Measurements from ENCODE around the gene DPF1. TPM values are rescaled to one million over a fixed set of nuclear protein-coding genes. Genes with fewer than 3 reads are reported as not detected.

Gene DPF1
- total and polyA plus RNA-seq, 4 donors = 0.72 to 2.1 (median 1.3) TPM; not detected in 1

GRCh38 chr19:38202504-38202903, 21.5 kb downstream of the DPF1 start:
- no peaks in the 10 kb centered on the region for H3K36me3 ChIP-seq (ENCODE audit: control insufficient read depth in 1 of 2, insufficient read depth in 2 of 2, low read length in 1 of 2)
- H3K4me3 ChIP-seq (ENCODE audit: low read length in 2 of 2) = no peak overlapping the region
- DNase-seq = no peak
- no peaks in the 10 kb centered on the region for H3K9me3 ChIP-seq (ENCODE audit: control insufficient read depth, low read length)
- WGBS, 2 donors = 91 to 94% methylated on average over 14 of the region's 14 CpGs
- intact Hi-C loops (cut with DNase I) = no loop called here
- no peaks in the 10 kb centered on the region for H3K27me3 ChIP-seq (ENCODE audit: control insufficient read depth in 1 of 2, insufficient read depth in 2 of 2, low read length in 1 of 2)
- no peak overlapping the region for H3K27ac ChIP-seq (ENCODE audit: low read depth in 1 of 2, low read length in 2 of 2)
- ATAC-seq (ENCODE audit: low FRiP score) = no peak
- no peaks in the 10 kb centered on the region for H3K4me1 ChIP-seq (ENCODE audit: control insufficient read depth in 1 of 2, insufficient read depth in 2 of 2, low read length in 2 of 2)

GRCh38 chr19:38201731-38202130, 22.3 kb downstream of the DPF1 start:
- no peaks in the 10 kb centered on the region for H3K9me3 ChIP-seq (ENCODE audit: control insufficient read depth, low read length)
- intact Hi-C loops (cut with DNase I) = no loop called here
- H3K36me3 ChIP-seq (ENCODE audit: control insufficient read depth in 1 of 2, insufficient read depth in 2 of 2, low read length in 1 of 2) = no peaks in the 10 kb centered on the region
- ATAC-seq (ENCODE audit: low FRiP score) (no peak), DNase-seq (no peak)
- H3K27me3 ChIP-seq (ENCODE audit: control insufficient read depth in 1 of 2, insufficient read depth in 2 of 2, low read length in 1 of 2) = no peaks in the 10 kb centered on the region
- H3K4me3 ChIP-seq (ENCODE audit: low read length in 2 of 2) = no peak overlapping the region
- H3K27ac ChIP-seq (ENCODE audit: low read depth in 1 of 2, low read length in 2 of 2) = no peak overlapping the region
- 89 to 91% methylated on average over 14 to 15 of the region's 15 CpGs for WGBS, 2 donors
- no peaks in the 10 kb centered on the region for H3K4me1 ChIP-seq (ENCODE audit: control insufficient read depth in 1 of 2, insufficient read depth in 2 of 2, low read length in 2 of 2)

- ATAC-seq (ENCODE audit: low FRiP score) (no peak), DNase-seq (no peak)
- Histone ChIP-seq H3K4me1 (ENCODE audit: control insufficient read depth in 1 of 2, insufficient read depth in 2 of 2, low read length in 2 of 2) (no peaks in the 10 kb centered on the region), H3K36me3 (ENCODE audit: control insufficient read depth in 1 of 2, insufficient read depth in 2 of 2, low read length in 1 of 2) (no peaks in the 10 kb centered on the region), H3K27me3 (ENCODE audit: control insufficient read depth in 1 of 2, insufficient read depth in 2 of 2, low read length in 1 of 2) (no peaks in the 10 kb centered on the region), H3K9me3 (ENCODE audit: control insufficient read depth, low read length) (no peaks in the 10 kb centered on the region), H3K4me3 (ENCODE audit: low read length in 2 of 2) (no peak overlapping the region), H3K27ac (ENCODE audit: low read depth in 1 of 2, low read length in 2 of 2) (no peak overlapping the region)
- intact Hi-C loops (cut with DNase I) = no loop called here
- WGBS, 2 donors = 92 to 93% methylated on average over 11 of the region's 11 CpGs
Observed at GRCh38 chr19:38199340-38199739, 24.7 kb downstream of the DPF1 start.

- no peaks in the 10 kb centered on the region for H3K9me3 ChIP-seq (ENCODE audit: control insufficient read depth, low read length)
- H3K36me3 ChIP-seq (ENCODE audit: control insufficient read depth in 1 of 2, insufficient read depth in 2 of 2, low read length in 1 of 2) = no peaks in the 10 kb centered on the region
- no peak for ATAC-seq (ENCODE audit: low FRiP score)
- no peak overlapping the region for H3K4me3 ChIP-seq (ENCODE audit: low read length in 2 of 2)
- WGBS, 2 donors = 92 to 93% methylated on average over 25 of the region's 25 CpGs
- H3K27me3 ChIP-seq (ENCODE audit: control insufficient read depth in 1 of 2, insufficient read depth in 2 of 2, low read length in 1 of 2) = no peaks in the 10 kb centered on the region
- intact Hi-C loops (cut with DNase I) = no loop called here
- no peak overlapping the region for H3K27ac ChIP-seq (ENCODE audit: low read depth in 1 of 2, low read length in 2 of 2)
- H3K4me1 ChIP-seq (ENCODE audit: control insufficient read depth in 1 of 2, insufficient read depth in 2 of 2, low read length in 2 of 2) = no peaks in the 10 kb centered on the region
- no peak for DNase-seq
Observed at GRCh38 chr19:38197937-38198704, 25.9 kb downstream of the DPF1 start.

GRCh38 chr19:38196948-38197656, 26.9 kb downstream of the DPF1 start:
- DNase-seq = no peak
- Histone ChIP-seq H3K9me3 (ENCODE audit: control insufficient read depth, low read length) (no peaks in the 10 kb centered on the region), H3K4me1 (ENCODE audit: control insufficient read depth in 1 of 2, insufficient read depth in 2 of 2, low read length in 2 of 2) (no peaks in the 10 kb centered on the region), H3K27ac (ENCODE audit: low read depth in 1 of 2, low read length in 2 of 2) (no peak overlapping the region), H3K36me3 (ENCODE audit: control insufficient read depth in 1 of 2, insufficient read depth in 2 of 2, low read length in 1 of 2) (no peaks in the 10 kb centered on the region), H3K27me3 (ENCODE audit: control insufficient read depth in 1 of 2, insufficient read depth in 2 of 2, low read length in 1 of 2) (no peaks in the 10 kb centered on the region), H3K4me3 (ENCODE audit: low read length in 2 of 2) (no peak overlapping the region)
- WGBS, 2 donors = 90 to 94% methylated on average over 23 of the region's 23 CpGs
- ATAC-seq (ENCODE audit: low FRiP score) = no peak
- intact Hi-C loops (cut with DNase I) = no loop called here

- intact Hi-C loops (cut with DNase I) = no loop called here
- H3K27ac ChIP-seq (ENCODE audit: low read depth in 1 of 2, low read length in 2 of 2) = no peak overlapping the region
- no peak overlapping the region for H3K4me3 ChIP-seq (ENCODE audit: low read length in 2 of 2)
- ATAC-seq (ENCODE audit: low FRiP score) (no peak), DNase-seq (no peak)
- H3K36me3 ChIP-seq (ENCODE audit: control insufficient read depth in 1 of 2, insufficient read depth in 2 of 2, low read length in 1 of 2) = no peaks in the 10 kb centered on the region
- no peaks in the 10 kb centered on the region for H3K27me3 ChIP-seq (ENCODE audit: control insufficient read depth in 1 of 2, insufficient read depth in 2 of 2, low read length in 1 of 2)
- no peaks in the 10 kb centered on the region for H3K9me3 ChIP-seq (ENCODE audit: control insufficient read depth, low read length)
- no peaks in the 10 kb centered on the region for H3K4me1 ChIP-seq (ENCODE audit: control insufficient read depth in 1 of 2, insufficient read depth in 2 of 2, low read length in 2 of 2)
- 93 to 94% methylated on average over 13 of the region's 13 CpGs for WGBS, 2 donors
Observed at GRCh38 chr19:38196245-38196837, 27.7 kb downstream of the DPF1 start.

- H3K36me3 ChIP-seq (ENCODE audit: control insufficient read depth in 1 of 2, insufficient read depth in 2 of 2, low read length in 1 of 2) = no peaks in the 10 kb centered on the region
- WGBS, 2 donors = 80 to 94% methylated on average over 10 of the region's 10 CpGs
- H3K4me3 ChIP-seq (ENCODE audit: low read length in 2 of 2) = no peak overlapping the region
- no peaks in the 10 kb centered on the region for H3K4me1 ChIP-seq (ENCODE audit: control insufficient read depth in 1 of 2, insufficient read depth in 2 of 2, low read length in 2 of 2)
- intact Hi-C loops (cut with DNase I) = no loop called here
- ATAC-seq (ENCODE audit: low FRiP score) (no peak), DNase-seq (no peak)
- no peak overlapping the region for H3K27ac ChIP-seq (ENCODE audit: low read depth in 1 of 2, low read length in 2 of 2)
- no peaks in the 10 kb centered on the region for H3K27me3 ChIP-seq (ENCODE audit: control insufficient read depth in 1 of 2, insufficient read depth in 2 of 2, low read length in 1 of 2)
- no peaks in the 10 kb centered on the region for H3K9me3 ChIP-seq (ENCODE audit: control insufficient read depth, low read length)
Observed at GRCh38 chr19:38195237-38195636, 28.8 kb downstream of the DPF1 start.

- DNase-seq = no peak
- no peaks in the 10 kb centered on the region for H3K36me3 ChIP-seq (ENCODE audit: control insufficient read depth in 1 of 2, insufficient read depth in 2 of 2, low read length in 1 of 2)
- intact Hi-C loops (cut with DNase I) = no loop called here
- no peak overlapping the region for H3K4me3 ChIP-seq (ENCODE audit: low read length in 2 of 2)
- no peaks in the 10 kb centered on the region for H3K27me3 ChIP-seq (ENCODE audit: control insufficient read depth in 1 of 2, insufficient read depth in 2 of 2, low read length in 1 of 2)
- no peaks in the 10 kb centered on the region for H3K4me1 ChIP-seq (ENCODE audit: control insufficient read depth in 1 of 2, insufficient read depth in 2 of 2, low read length in 2 of 2)
- ATAC-seq (ENCODE audit: low FRiP score) = no peak
- H3K9me3 ChIP-seq (ENCODE audit: control insufficient read depth, low read length) = no peaks in the 10 kb centered on the region
- no peak overlapping the region for H3K27ac ChIP-seq (ENCODE audit: low read depth in 1 of 2, low read length in 2 of 2)
- WGBS, 2 donors = 87 to 97% methylated on average over 13 of the region's 13 CpGs
Observed at GRCh38 chr19:38194061-38194701, 29.8 kb downstream of the DPF1 start.
